ENCODE data around the gene TREML2.

The TREML2 gene

DNA sequence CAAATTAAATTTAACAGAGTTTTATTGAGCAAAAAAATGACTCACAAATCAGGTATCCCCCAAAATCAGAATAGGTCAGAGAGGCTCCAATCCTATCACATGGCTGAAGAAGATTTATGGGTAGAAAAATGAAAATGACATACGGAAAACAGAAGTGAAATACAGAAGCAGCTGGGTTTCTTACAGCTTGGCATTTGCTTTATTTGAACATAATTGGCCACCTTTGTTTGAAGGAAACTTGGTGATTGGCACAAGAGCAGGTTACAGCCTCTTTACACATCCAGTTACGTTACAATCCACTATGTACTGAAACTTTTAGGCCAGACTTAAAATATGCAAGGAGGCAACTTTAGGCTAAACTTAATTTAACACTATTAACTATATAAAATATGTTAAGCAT, 26.3 kb downstream of the TREML2 start:
- DNase-seq: no peak

DNA sequence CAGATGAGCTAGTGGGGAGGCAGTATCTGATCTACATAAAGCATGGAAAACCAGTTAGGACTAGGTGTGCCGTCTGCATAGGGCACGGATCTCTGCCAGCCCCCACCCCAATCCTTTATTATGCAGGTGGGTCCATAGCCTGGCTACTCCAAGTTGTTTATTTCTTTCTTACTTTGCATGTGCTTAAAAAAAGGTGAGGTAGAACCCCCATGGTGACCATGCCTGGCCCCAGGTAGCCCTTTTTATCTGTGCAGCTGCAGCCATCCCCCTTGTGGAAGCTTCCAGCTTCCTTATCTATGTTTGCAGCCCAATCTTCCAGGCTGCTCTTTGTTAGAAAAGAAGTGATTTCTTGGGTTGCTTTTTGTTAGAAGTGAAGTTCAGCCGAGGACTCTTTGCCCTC, 29.0 kb downstream of the TREML2 start:
- DNase-seq: no peak

DNA sequence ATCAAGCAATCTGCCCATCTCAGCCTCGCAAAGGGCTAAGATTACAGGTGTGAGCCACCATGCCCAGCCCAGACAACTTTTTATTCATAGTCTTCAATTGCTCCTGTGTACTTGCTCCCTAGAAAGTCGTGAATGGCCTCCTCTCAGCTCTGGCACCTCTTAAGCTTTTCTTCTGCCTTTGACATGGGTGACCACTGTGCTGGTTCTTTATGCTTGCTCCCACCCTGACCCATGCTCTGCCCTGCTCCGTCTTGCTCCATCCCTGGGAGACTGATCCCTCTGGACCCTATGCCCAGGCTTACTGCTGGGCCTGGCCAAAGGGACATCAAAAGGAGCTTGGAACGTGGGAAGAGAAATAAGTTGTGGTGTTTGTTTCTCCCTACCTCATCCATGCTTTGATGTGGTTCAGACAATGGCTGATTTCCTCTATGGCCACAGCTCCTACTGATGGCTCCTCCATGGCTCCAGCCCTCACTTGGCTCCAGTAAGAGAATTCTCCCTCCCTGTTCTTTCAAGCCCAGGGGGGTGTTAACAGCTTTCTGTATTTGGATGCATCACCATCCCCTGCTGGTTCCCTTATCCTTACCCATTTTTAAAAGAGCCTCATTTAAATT, 30.3 kb downstream of the TREML2 start:
- no peak for DNase-seq

DNA sequence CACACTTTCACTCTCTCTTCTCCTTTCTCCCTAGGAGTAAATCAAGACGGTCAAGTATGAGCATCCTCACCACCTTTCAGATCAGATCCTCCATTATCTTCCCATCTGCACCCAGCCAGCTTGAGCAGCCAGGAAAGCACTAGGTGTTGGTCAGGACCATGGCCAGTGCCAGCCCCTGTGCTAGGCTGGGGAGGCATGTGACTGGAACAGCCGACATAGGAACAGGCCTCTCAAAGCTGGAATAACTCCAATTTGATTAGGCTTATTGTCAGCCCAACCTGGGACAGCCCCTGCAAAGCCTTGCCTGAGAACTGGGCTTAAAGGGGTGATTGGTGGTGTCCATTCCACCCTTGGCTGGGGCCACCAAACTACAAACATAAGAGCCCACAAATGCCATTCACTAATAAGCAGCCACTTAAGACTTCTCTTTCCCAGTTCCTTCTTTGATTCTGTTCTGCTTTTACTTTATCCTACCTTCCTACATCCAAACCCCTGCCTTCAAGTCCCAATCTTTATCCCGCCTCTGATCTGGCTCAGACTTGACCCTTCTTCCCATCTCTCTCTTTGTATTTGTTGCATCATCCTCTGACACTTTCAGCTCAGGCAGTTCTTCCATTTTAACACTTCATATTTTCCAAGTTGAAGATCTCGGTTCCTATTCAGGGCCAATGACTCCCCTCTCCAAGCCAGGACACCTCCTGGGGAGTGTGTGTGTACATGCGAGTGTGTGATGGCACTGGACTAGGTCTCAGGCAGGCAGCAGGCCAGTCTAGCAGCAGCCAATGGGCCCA, 33.6 kb downstream of the TREML2 start:
- peak; percentile 45 for DNase-seq

DNA sequence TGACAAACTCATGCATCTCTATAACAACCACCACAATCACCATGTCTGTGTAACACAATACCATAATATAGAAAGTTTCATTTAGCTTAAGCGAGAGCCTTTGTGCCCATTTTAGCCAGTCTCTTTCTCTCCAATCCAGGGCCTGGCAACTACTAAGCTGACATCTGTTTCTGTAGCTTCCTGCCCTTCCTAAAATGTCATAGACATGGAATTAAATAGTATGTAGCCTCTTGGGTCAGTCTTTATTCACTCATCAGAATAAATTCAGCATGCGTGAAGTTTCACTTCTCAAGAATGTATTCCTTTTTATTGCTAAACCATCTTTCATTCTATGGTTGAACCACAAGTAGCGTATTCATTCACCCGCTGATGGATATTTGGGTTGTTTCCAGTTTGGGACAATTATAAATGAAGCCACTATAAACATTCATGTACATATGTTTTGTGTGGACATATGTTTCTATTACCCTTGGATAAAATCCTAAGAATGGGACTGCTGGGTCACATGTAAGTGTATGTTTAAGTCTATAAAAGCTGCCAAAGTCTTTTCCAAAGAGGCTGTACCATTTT, 36.3 kb downstream of the TREML2 start:
- DNase-seq: no peak

DNA sequence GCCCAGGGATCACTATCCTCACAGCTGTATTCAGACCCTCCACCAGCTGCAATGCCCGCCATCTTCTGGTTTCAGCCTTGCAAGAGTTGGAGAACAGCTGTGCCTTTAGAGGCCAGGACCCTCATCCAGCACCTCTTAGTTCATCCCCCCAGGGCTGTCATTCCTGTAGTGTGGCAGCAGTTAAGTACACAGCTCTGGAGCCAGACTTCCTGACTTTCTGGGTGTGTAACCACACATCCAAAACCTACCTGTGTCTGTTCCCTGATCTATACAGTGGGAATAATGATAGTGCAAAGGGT, 37.6 kb downstream of the TREML2 start:
- DNase-seq: no peak

DNA sequence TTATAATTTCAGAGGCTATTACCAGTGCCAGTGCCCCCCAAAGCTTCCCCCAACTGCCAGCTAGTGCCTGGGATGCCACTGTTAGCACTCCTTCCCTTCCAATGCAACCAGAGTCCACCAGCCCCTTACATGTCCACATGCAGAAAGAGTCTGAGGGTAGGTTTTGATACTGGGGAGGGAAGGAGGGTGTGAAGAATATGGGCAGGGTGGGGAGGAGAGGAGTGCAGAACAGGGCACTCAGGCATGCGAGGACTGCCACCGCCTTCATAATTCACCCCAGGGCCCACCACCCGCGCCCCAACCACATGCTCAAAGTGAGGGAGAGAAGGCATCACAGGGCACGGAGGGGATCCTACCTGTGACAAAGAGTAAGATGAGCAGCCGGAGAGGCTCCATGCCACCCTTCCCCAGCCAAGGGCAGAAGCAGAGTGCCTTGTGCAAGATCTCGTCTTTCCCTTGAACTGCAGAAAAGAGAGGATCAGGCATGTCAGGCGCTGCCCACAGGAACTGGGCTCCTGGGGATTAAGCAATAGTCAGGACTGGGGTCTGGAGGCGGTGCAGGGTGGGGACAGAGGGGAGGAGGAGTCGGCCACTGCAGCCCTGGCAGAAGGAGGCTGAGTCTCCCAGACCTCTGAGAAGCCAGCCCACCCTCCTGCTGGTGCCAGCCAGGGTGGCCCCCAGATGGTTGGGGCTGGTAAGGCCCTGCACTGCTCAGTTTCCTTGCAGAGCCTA, 38.1 kb downstream of the TREML2 start, which contains the start of gene TREM2:
TREM2 (minus strand) TSS at position 430 of the 732 bp plus-strand sequence; CDS start at position 396, 34 bp downstream.
- DNase-seq: no peak

DNA sequence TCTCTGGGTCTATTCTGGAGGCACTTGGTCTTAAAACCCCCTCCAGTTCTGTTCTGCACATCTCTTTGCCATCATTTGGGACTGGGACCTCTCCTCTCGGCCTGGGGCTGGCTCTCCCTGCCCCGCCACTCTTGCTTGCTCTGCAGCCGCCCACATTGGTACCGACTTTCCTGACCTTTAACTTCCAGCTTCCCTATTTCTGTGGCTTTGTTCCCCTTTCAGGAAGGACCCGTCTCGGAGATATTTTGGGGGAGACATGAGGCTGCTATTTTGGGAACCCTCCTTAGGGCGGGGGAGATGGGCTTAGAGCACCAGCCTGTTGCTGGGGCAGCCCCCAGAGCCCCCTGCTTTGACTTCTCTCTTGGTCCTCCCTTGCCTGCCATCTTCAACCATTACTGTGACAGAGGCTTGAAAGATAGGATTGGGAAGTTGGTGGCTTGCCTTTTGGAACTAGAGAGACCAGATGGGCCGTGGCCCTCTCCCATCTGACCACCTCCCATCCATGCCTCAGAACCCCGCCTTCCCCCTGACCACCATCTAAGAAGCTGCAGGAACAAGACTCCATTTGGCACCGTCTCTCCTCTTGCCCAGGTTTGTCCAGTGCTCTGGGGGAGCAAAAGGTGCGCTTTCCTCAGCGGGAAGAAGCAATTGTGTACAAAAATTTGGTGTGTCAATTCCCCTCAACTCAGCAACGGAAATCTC, 38.9 kb downstream of the TREML2 start:
- no peak for DNase-seq

DNA sequence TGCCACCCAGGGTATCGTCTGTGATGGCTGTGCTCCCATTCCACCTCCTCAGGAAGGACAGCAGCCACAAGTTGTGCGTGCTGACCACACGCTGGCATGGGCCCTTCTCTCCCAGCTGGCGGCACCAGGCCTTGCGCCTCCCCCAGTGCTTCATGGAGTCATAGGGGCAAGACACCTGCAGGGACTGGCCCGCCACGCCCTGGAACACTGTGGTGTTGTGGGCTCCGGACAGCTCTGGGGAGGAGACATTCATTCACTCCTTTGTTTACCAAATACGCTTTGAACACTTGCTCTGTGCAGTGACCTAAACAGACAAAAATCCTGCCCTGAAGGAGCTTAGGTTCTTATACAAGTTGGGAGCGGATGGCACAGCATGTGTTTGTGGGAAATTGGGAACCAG, 39.6 kb downstream of the TREML2 start:
- DNase-seq: no peak

DNA sequence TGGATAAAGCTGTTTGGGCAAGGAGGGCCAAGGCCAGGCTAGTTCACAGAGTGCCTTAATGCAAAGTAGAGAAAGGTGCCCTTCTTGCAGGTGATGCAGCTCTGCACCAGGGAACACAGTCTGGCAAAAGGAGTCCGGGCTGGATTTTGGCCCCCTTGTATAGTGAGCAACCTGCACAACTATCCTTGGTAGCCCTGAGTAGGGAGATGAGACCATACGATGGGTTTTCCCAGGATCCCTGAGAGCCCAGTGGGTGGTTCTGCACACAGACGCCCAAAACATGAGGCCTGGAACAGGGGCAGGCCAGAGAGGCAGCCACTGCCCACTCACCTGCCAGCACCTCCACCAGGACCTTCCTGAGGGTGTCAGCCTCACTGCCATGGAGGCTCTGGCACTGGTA, 40.0 kb downstream of the TREML2 start:
- no peak for DNase-seq

DNA sequence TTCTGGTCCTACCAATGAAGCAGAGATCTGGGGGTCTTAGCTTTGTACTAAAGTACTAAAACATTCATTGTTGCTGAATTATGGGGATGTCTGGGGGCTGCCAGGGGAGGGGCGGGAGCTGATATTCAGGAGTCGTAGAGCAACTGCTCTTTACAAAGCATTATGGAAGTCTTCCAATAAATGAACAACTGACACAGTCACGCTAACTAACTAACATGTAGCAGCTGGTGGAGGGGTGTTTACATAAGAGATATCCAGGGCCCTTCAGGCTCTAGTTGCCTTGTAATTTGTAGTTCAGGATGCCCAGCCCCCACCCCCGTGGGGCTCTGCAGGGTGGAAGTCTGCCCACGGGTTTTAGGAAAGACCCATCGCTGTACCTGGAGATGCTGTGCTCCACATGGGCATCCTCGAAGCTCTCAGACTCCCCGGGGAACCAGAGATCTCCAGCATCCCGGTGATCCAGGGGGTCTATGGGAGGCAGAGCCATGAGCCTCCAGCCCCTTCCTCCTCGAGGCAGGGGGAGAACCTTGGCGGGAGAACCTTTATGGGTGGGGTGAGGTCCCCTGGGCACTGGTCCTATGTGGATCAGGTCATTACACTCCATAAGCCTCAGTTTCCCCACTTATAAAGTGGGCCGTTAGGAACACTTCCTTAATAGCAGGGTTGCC, 41.4 kb downstream of the TREML2 start:
- DNase-seq: peak; percentile 10

DNA sequence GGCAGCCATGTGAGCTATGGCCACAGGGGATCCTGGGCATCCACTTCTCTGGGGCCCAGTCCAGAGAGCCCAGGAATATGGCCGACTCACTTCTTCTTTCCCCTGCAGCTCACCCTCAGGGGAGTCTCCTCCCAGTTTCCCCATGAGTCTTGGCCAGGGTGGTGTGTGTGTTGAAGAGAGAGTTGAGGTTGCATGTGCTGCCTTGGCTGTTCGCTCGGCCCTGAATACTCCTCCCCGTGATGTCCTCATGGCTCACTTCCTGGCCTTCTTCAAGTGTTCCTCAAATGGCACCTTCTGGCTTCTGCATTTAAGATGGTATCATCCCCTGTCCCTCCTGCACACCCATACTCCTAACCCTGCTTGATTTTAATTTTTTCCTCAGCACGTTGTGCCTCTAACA, 43.6 kb downstream of the TREML2 start:
- DNase-seq: no peak

DNA sequence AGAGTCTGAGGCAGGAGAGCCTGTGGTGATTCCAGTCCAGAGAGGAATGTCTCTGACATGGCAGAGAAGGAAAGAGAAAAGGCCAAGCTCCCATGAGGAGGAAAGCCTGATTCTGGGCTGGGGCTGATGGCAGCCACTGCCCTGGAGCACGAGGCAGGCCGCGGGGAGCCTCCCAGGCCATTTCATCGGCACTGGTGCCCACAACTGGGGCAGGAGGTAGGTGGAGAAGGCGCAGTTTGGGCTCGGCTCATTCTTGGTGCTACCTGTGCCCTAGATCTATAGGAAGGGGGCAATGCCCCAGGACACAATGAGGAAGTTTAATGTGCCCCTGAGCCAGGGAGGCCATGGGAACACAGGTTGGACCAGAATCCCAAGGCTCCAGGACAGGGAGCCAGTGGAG, 44.2 kb downstream of the TREML2 start:
- no peak for DNase-seq

DNA sequence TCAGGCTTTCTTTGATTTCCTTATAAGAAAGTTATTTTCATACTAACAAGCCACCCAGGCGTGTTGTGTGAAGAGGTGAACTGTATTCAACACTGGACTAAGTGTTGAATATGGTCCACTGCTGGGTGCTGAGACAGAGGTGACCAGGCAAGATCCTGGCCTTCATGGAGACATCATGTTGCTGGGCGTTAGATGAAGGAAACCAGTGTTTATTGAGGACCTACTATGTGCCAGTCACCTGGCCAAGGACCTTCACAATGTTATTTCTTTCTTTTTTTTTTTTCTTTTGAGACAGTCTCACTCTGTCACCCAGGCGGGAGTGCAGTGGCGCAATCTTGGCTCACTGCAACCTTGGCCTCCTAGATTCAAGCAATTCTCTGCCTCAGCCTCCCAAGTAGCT, 44.9 kb downstream of the TREML2 start:
- no peak for DNase-seq

DNA sequence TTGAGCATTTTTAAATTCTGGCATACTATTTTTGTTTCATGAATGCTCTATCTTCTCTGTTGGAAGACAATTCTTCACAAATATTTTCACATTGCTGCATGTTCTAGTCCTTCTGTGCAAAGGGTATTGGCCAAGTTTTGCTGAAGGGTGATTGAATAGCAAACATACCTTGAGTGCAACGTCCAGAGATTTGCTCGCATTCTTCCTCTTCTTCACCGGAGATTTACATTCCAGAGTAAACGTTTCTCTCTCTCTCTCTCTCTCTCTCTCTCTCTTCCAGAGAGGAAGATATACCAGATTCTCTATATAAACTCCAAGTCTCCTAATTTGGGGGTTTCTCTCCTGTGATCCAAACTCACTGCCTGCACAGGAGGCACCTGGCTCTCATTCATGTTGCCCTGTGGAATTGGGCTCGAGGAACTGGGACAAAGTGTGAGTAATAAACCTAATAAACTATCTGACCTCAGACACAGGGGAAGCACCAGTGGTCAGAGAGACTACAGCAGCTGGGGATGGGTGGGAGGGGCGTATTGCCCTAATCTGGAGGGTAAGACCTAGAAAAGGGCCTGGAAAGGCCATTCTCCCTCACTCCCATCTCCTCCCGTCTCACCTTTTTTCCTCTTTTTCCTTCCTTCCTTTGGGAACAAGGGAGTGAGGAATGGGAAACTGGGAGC, 45.7 kb downstream of the TREML2 start:
- DNase-seq: peak; percentile 1

DNA sequence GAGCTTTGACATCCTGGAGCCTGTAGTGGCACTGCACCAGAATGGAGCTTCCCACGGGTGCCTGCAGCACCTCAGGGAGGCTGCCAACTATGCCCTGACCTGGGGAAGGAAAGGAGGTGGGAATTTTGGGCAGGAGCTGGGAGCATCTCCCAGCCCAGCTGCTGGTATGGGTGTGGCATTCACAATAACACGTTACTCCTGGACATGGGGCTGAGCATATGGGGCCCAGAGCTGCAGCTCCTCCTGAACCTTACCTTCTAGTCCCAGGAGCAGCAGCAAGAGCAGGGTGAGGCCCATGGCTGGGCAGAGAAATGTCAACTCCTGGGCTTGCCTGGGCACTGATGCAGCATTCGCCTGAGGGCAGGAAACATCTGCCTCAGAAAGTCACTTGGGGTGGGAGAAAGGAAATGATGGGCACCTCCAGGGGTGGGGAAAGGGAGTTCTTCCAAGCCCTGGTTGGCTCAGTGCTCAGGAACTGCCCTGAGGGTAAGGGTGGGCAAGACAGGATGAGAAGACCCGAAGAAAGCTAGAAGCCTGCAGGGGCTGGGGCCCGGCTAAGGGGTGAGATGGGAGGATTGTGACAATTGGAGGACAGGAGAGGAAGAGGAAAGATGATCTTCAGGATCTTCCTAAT, 46.8 kb downstream of the TREML2 start, which contains the start of gene TREML1:
TREML1 (minus strand) TSS at position 356 of the 634 bp plus-strand sequence; CDS start at position 297, 59 bp downstream.
- no peak for DNase-seq

DNA sequence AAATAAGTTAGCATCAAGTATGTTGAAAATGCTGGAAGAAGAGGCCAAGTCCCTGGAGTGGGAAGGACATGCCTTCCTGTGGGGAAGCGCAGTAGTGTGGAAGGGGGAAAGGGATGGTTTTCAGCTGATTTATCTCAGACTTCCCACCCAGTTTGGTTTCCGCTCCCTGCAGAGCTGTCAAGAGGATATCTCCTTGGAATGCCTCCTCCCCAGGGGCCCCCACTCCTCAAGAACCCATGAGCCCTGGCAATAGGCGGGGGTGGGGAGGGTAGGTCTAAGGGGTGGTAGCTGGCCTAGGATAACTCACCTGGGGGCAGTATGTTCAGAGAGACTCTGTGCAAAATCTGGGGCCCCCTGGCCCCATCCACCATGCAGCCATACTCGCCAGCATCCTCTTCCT, 47.5 kb downstream of the TREML2 start:
- no peak for DNase-seq

DNA sequence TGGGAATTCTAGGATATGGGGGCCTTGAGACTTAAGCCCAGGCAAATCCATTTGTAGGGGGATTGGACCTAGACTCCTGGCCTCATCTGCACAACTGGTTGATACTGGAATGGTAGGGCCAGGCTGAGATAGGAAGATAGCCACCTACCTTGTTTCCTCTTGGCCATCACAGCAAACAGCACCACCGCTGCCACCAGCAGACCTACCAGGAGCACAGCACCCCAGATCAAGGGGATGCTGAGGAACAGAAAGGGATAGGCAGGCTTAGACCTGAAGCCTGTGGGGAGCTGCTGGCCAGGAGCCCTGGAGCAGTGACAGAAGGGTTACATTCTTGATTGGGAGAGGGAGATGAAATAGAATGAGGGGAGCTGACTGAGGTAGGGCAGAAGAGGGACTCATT, 50.3 kb downstream of the TREML2 start:
- no peak for DNase-seq

DNA sequence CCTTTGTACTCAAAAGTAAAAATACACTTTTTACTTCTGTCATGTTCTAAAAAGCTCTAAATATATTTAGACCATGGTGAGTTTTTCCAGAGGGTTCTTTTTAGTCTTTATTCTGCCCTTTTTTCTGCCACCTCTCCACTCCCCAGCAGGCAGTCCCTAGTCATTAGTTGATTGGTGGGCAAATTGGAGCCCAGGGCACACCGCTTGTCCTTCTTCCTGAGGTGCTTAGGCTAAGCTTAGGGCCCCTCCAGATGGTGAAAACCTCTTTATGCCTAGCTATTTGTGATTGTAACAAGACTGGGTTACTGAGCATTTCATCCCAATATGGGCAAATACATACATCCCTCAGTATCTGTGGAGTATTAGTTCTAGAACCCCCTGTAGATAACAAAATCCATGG, 53.0 kb downstream of the TREML2 start:
- DNase-seq: no peak
